ENCODE results near the gene RNU6-9.

DNA sequence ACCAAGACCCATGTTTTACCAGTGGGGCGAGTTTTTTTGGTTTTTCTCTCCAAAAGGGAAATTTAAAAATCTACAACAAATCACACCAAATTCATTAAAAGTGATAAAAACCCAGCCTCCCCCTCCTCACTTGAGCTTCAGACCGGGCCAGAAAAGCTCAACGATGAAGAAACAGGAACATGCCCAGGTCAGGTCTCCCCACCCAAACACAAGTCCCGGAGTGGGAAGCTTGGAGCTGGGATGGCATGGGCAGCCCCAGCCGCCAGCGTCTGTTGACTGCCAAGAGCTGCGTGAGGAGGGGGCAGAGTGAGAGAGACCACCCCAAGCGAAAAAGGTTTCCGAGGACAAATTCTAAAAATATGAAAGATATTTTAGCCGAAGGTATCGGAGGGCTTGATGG lies 3.7 kb downstream of the RNU6-9 start:
- TF ChIP-seq, protein P1, sequence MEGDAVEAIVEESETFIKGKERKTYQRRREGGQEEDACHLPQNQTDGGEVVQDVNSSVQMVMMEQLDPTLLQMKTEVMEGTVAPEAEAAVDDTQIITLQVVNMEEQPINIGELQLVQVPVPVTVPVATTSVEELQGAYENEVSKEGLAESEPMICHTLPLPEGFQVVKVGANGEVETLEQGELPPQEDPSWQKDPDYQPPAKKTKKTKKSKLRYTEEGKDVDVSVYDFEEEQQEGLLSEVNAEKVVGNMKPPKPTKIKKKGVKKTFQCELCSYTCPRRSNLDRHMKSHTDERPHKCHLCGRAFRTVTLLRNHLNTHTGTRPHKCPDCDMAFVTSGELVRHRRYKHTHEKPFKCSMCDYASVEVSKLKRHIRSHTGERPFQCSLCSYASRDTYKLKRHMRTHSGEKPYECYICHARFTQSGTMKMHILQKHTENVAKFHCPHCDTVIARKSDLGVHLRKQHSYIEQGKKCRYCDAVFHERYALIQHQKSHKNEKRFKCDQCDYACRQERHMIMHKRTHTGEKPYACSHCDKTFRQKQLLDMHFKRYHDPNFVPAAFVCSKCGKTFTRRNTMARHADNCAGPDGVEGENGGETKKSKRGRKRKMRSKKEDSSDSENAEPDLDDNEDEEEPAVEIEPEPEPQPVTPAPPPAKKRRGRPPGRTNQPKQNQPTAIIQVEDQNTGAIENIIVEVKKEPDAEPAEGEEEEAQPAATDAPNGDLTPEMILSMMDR (IDR thresholded peaks at IDR 0.05; ENCODE audit: low read depth, low read length, poor library complexity, severe bottlenecking), result no peak
- TF ChIP-seq EZH2phosphoT487 (IDR thresholded peaks at IDR 0.05; ENCODE audit: borderline replicate concordance, low read length), result no peak

Data from DOHH2 (cell line).